Small intestine (tissue), 7 donors: ENCODE measurements around the gene BEND6. TPM values are rescaled to one million over a fixed set of nuclear protein-coding genes. Genes with fewer than 3 reads are reported as not detected.

ENCODE experiments used
- DNase-seq, 2 donors: peaks; one replicate each; pipeline versions ENCODE4 v3.0.0 to v3.0.0-alpha.2; 2013
- FAIRE-seq: peaks from 2 replicates; lab custom pipeline; 2012; peaks lifted over from hg19 to GRCh38; lab: Jason Lieb, UNC
- H3K27ac ChIP-seq, 3 donors: one replicate each; pipeline ENCODE4 v1.5.1; 2013; ENCODE audit warnings: low read length in 2 of 3, mild to moderate bottlenecking in 2 of 3, control low read depth in 1 of 3, inconsistent platforms in 1 of 3, low read depth in 1 of 3, moderate library complexity in 1 of 3
- H3K27me3 ChIP-seq, 3 donors: one replicate each; pipeline ENCODE4 v1.6.1; 2013; ENCODE audit warnings: low read length in 3 of 3, inconsistent platforms in 1 of 3; ENCODE audit not compliant: control insufficient read depth in 3 of 3, insufficient read depth in 3 of 3
- H3K36me3 ChIP-seq, 3 donors: one replicate each; pipeline ENCODE4 v1.6.1; 2013; ENCODE audit warnings: low read length in 3 of 3, inconsistent platforms in 1 of 3, low read depth in 1 of 3, mild to moderate bottlenecking in 1 of 3, moderate library complexity in 1 of 3; ENCODE audit not compliant: control insufficient read depth in 3 of 3, insufficient read depth in 2 of 3
- H3K4me1 ChIP-seq, 3 donors: one replicate each; pipeline ENCODE4 v1.6.1; 2013; ENCODE audit warnings: low read length in 2 of 3, inconsistent platforms in 1 of 3, low read depth in 1 of 3, mild to moderate bottlenecking in 1 of 3, moderate library complexity in 1 of 3; ENCODE audit not compliant: control insufficient read depth in 3 of 3, insufficient read depth in 2 of 3
- H3K4me3 ChIP-seq, 3 donors: one replicate each; pipeline ENCODE4 v1.5.1; 2013; ENCODE audit warnings: low read length in 3 of 3, control low read depth in 1 of 3, inconsistent platforms in 1 of 3, low read depth in 1 of 3, mild to moderate bottlenecking in 1 of 3, moderate library complexity in 1 of 3
- H3K9me3 ChIP-seq, 2 donors: one replicate each; pipeline ENCODE4 v1.6.1; 2013; ENCODE audit warnings: low read depth in 1 of 2, low read length in 1 of 2; ENCODE audit not compliant: control insufficient read depth in 2 of 2, insufficient read depth in 1 of 2
- WGBS, 3 donors: extraction: QIAGEN DNeasy Blood & Tissue Kit; methylation state at CpG; one replicate each; pipeline ENCODE4 v1.1.7; 2013; 5-methylcytosine and 5-hydroxymethylcytosine counted together
- polyA plus RNA-seq, 4 donors: library from polyadenylated mRNA; stranded (reverse) in 3 of 4; unstranded in 1 of 4; fragments of 200-250 nt in 3 of 4; fragments of 120-200 nt in 1 of 4; gene quantifications; one replicate each; pipeline versions ENCODE4 v1.2.1 to v1.2.3, GENCODE V29; 2013
- donor health status: healthy with polysubstance abuse.
- donor health status: control.
- donor health status: control.
- donor health status: Bipolar disorder and iron deficiency.
- donor health status: healthy.

BEND6 gene
- polyA plus RNA-seq, 4 donors: 0.34 to 0.54 (median 0.35) TPM; not detected in 1

GRCh38 chr6:56934876-56935275 is 20.0 kb upstream of the BEND6 start:
- Histone ChIP-seq H3K27me3 (no peaks in the 10 kb centered on the region), H3K4me1 (no peaks in the 10 kb centered on the region), H3K27ac (no peak overlapping the region), H3K36me3 (no peaks in the 10 kb centered on the region), H3K9me3 (no peaks in the 10 kb centered on the region), H3K4me3 (no peak overlapping the region)
- WGBS, 3 donors: 81 to 86% (median 85%) methylated on average over 4 of the region's 4 CpGs
- no peak for FAIRE-seq
- no peak for DNase-seq

- FAIRE-seq (no peak), DNase-seq (no peak)
- Histone ChIP-seq H3K4me1 (no peaks in the 10 kb centered on the region), H3K9me3 (peaks cover 0 to 2% of the 10 kb centered on the region in 2 donors), H3K27me3 (no peaks in the 10 kb centered on the region), H3K36me3 (no peaks in the 10 kb centered on the region), H3K27ac (no peak overlapping the region), H3K4me3 (no peak overlapping the region)
- 47 to 58% (median 51%) methylated on average over 4 of the region's 4 CpGs for WGBS, 3 donors
Measured at GRCh38 chr6:56936466-56936865, 18.4 kb upstream of the BEND6 start.

- Histone ChIP-seq H3K27me3 (no peaks in the 10 kb centered on the region), H3K36me3 (no peaks in the 10 kb centered on the region), H3K27ac (no peak overlapping the region), H3K4me3 (no peak overlapping the region), H3K4me1 (no peaks in the 10 kb centered on the region), H3K9me3 (peaks cover 0 to 4% of the 10 kb centered on the region in 2 donors)
- WGBS, 3 donors: 44 to 57% (median 46%) methylated on average over 1 of the region's 1 CpG
- FAIRE-seq: no peak
- DNase-seq: no peak
Measured at GRCh38 chr6:56938649-56939191, 16.2 kb upstream of the BEND6 start.

DNA sequence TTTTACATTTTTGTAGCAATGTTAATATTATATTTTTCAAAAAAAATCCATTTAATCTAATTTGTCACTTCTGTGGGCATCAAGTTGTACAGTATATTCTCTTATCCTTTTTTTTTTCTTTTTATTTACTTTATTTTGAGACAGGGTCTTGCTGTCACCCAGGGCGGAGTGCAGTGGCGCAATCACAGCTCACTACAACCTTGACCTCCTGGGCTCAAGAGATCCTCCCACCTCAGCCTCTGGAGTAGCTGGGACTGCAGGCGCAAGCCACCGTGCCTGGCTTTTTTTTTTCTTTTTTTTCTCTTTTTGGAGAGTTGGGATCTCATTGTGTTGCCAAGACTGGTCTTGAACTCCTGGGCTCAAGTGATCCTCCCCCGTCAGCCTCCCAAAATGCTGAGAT is 14.4 kb upstream of the BEND6 start:
- Histone ChIP-seq H3K4me3 (no peak overlapping the region), H3K36me3 (no peaks in the 10 kb centered on the region), H3K4me1 (no peaks in the 10 kb centered on the region), H3K27me3 (no peaks in the 10 kb centered on the region), H3K27ac (no peak overlapping the region), H3K9me3 (peaks cover 0 to 4% of the 10 kb centered on the region in 2 donors)
- FAIRE-seq (no peak), DNase-seq (no peak)
- WGBS, 3 donors: 93 to 96% (median 93%) methylated on average over 5 of the region's 5 CpGs

DNA sequence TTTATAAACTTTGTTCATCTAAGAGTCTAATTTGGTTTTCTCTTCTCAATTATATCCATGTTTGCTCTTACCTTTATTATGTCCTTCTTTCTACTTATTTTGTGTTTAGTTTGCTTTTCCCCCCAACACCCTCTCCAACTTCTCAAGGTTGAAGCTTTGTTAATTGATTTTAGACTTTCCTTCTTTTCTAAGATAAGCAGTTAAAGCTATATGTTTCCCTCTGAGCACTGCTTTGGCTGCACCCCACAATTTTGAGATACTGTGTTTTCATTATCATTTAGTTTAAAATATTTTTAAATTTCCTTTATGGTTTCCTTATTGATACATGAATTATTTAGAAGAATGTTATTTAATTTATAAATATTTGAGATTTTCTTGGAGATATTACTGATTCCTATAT is 13.9 kb upstream of the BEND6 start:
- Histone ChIP-seq H3K4me3 (no peak overlapping the region), H3K9me3 (peaks cover 0 to 4% of the 10 kb centered on the region in 2 donors), H3K36me3 (no peaks in the 10 kb centered on the region), H3K27me3 (no peaks in the 10 kb centered on the region), H3K27ac (no peak overlapping the region), H3K4me1 (no peaks in the 10 kb centered on the region)
- DNase-seq (no peak), FAIRE-seq (peak; percentile 15)

GRCh38 chr6:56944661-56945060 is 10.2 kb upstream of the BEND6 start:
- H3K36me3 ChIP-seq: no peaks in the 10 kb centered on the region
- no peak for FAIRE-seq

GRCh38 chr6:56946368-56946767 is 8.5 kb upstream of the BEND6 start:
- Histone ChIP-seq H3K27me3 (no peaks in the 10 kb centered on the region), H3K27ac (no peak overlapping the region), H3K36me3 (no peaks in the 10 kb centered on the region), H3K4me1 (no peaks in the 10 kb centered on the region), H3K4me3 (no peak overlapping the region), H3K9me3 (peaks cover 0 to 3% of the 10 kb centered on the region in 2 donors)
- 71 to 83% (median 72%) methylated on average over 2 of the region's 2 CpGs for WGBS, 3 donors
- DNase-seq (no peak), FAIRE-seq (no peak)

More at GRCh38 chr6:56944661-56945060, 10.2 kb upstream of the BEND6 start:
- DNase-seq: no peak
- Histone ChIP-seq H3K27me3 (no peaks in the 10 kb centered on the region), H3K9me3 (peaks cover 0 to 4% of the 10 kb centered on the region in 2 donors), H3K27ac (no peak overlapping the region), H3K4me3 (no peak overlapping the region), H3K4me1 (no peaks in the 10 kb centered on the region)

GRCh38 chr6:56947924-56948323 is 7.0 kb upstream of the BEND6 start:
- Histone ChIP-seq H3K9me3 (no peaks in the 10 kb centered on the region), H3K4me3 (no peak overlapping the region), H3K4me1 (no peaks in the 10 kb centered on the region), H3K27me3 (peaks cover 0 to 10% (median 1%) of the 10 kb centered on the region in 3 donors), H3K36me3 (no peaks in the 10 kb centered on the region), H3K27ac (no peak overlapping the region)
- DNase-seq (no peak), FAIRE-seq (no peak)
- 43 to 71% (median 60%) methylated on average over 1 of the region's 1 CpG for WGBS, 3 donors

DNA sequence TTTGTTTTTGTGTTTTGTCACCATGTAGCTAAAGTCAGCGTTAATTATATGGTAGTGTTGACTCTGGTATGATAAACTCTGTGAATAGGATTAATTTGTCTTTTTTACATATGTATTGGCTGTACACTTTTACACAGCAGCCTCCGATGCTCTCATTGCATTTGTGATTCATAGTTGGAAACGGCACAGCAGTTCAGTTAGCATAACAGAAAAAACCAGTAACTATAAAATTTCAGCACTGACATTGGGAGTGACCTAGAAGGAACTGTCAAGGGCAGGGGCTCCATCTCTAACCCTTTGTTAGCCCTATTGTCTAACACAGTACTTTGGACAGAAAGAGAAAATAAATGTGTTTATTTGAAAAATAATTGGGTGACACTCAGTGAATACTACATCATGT is 5.6 kb upstream of the BEND6 start:
- H3K27ac ChIP-seq: no peak overlapping the region
- H3K4me1 ChIP-seq: peaks cover 0 to 9% (median 0%) of the 10 kb centered on the region in 3 donors
- H3K27me3 ChIP-seq: peaks cover 1 to 24% (median 3%) of the 10 kb centered on the region in 3 donors
- FAIRE-seq (no peak), DNase-seq (no peak)
- no peaks in the 10 kb centered on the region for H3K36me3 ChIP-seq
- H3K4me3 ChIP-seq: no peak overlapping the region
- no peaks in the 10 kb centered on the region for H3K9me3 ChIP-seq
- WGBS, 3 donors: 67 to 70% (median 70%) methylated on average over 3 of the region's 3 CpGs
